ENCODE results near the gene TENT4A.

The TENT4A gene

DNA sequence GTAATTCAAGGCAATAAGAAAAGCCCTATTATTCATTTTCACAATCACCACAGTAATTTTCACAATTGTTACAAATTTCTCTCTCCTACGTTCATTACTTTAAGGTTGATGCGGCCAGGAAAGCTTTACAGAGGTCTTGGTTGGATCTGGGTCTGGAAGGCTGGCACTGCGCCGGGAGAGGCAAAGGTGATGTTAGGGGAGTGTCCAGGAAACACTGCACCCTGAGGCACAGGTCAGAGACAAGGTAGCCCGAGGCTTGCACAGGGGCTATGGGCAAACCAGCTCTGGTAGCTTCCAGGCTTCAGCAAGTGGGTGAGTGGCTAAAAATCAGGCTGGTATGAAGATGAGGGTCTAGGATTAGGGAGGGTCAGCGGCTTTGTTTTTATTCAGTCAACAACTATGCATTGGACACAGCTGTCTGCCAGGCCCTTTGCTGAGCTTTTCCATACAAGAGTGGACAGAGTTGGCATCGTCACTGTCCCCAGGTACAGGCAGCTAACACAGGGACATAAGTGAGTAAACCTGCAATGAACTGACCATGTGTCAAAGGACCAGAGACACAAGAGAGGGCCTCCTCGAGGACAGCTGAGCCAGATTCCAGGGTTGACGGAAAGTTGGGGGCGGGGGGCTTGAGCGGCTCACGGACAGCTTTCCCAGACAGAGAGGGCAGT lies 12.4 kb upstream of the TENT4A start:
- no peak for DNase-seq

DNA sequence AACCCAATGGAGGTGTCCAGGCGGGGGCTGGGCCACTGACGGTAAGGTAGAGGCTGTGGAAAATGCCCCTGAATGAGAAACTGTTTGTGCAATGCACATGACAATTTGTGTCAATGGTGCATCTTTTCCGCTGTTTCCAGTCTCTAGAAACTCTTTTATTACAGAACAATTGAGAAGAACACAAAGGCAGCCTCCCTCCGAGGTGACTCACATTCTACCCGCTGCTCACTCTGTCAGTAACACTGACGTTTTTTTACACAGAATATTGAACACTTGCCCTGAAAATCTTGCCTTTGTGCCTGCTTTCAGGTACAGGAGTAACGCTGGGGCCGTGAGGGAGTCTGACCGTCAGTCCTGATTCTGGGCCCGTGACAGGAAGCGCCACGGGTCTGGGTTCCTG lies 11.7 kb upstream of the TENT4A start:
- no peak for DNase-seq

DNA sequence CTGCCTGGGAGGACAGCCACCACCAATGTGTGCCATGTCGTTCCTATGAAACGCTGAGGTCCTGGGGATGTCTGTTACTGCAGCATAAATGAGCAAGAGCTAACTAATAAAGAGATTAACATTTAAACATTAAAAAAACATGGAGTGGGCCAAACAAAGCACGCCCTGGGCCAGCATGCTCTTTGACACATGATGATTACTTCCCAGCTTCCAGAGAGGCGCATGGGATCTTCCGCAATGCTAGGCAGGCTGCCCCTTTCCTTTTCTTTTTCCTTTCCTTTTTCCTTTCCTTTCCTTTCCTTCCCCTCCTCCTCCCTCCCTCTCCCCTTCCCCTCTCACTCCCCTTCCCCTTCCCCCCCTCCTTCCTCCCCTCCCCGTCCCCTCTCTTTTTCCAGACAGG lies 10.6 kb upstream of the TENT4A start:
- DNase-seq, result no peak

DNA sequence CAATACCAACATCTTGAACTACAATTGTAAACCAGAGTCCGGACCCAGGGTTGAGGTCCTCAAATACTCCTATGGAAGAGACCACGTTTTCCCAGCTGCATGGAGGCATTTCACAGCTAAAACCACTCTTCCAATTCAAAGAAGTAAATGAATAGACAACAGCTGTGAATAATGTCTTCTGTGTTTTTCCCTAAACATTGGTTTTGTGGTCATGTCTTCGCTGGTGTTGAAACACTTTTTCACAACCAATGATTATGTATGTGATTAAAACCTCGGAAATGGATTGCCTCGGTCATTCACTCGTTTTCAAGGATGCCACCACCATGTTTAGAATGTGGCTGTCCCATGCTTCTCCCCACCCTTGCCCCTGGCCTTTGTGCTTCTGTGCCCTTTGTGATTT lies 9.4 kb upstream of the TENT4A start:
- no peak for DNase-seq

DNA sequence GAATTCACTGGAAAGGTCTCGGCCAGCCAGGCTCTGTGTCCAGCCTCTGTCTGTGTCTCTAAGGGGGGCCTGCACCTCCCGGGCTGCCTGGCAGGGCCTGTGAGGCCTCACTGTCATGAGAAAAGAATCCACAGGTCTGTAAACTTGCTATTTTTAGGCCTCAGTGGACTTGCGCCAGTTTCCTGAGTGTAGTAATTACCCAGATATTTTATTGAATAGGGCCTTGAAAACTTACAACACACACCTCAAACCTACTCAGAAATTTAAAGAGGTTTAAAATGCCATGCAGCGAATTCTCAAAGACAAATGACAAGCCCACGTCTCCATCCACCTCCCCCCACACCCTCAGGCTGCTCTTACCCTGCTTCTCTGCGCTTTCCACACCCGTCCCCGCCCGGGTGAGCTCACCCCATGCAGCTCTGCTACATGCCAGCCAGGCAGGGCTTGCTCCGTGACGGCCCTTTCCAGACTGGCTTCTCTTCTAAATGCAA lies 8.8 kb upstream of the TENT4A start:
- no peak for DNase-seq

DNA sequence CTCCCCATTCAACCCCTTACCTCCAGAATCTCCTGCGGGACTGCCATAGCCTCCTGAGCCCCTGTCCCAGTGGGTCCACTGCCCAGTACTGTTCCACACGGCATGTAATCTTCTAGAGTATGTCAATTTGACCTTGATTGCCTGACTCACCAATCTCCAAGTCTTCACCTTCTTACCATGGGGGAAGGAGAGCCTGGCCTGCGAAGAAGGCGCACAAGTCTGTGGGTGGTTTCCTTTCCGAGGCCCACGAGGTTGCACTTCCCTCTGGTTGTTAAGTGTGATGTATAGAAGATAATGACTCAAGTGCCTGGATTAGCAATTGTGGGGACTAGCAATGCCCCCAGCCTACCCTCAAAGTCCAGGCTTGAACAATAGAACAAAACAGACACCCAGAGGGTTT lies 8.1 kb upstream of the TENT4A start:
- DNase-seq, result no peak

DNA sequence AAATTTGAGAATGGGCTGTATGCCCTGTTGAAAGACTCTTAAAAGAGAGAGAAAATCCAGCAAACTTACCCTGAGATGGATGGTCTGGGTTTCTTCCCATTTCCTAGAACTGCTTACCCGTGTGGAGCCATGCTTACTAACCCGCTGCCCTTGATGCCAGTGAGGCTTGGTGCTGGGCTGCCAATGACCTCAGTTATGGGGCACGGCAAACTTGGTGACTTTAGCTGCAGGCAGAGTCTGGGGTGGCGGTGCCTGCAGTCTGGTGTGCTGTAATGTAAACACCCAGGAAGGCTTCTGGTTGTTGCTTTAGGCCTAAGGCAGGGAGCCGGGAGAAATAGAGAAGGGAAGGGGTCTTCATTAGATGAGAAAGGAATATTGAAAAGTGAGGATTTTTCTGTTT lies 7.3 kb upstream of the TENT4A start:
- no peak for DNase-seq

DNA sequence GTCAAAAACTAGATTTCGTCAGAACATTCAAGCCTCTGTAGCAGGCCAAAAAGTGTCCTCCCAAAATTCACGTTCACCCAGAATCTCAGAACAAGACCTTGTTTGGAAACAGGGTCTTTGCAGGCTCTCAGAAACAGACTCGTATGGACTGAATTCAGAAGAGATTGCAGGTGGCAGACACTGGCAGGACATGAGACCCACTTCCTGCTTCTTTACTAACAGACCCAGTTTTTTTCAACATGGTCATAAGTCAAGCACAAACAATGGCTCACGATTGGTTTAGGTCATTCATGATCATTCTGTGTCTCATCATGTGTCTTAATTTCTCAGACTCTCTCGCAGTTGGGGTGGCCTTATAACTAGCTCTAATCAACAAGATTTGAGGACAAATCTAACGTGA lies 5.4 kb upstream of the TENT4A start:
- DNase-seq, result no peak

DNA sequence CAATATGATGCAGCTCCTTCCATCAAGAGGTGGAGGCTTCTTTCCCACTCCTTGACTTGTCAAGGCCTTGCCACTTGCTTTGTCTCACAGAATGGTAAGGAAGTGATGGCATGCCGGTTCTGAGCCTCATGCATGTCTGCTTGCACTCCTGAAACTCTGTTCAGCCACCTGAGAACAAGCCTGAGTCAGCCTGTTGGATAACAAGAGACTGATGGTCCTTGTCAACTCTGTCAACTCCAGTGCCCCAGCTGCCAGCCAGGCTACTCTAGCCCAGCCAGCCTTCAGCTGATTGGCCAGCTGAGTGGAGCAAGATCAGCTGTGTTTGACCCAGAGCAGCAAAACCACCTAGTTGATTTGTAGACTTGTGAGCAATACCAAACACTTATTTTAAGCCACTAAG lies 4.4 kb upstream of the TENT4A start:
- no peak for DNase-seq

DNA sequence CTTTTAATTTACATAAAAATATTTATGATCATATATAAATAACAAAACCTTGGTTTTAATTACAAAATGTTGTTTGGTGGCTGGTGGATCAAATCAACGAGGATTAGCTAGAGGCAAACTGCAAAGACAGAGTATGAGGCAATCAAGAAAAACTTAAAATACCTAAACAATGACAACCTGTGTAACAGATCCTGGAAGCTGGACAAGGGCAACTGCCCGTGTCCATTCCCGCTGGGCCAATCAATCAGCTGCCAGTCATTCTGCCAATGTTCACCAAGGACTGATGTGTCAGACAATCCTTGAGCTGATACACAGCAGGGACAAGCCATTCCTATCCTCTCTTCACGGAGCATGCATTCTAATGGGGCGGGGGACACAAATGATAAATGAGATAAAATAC lies 3.2 kb upstream of the TENT4A start:
- DNase-seq, result no peak

DNA sequence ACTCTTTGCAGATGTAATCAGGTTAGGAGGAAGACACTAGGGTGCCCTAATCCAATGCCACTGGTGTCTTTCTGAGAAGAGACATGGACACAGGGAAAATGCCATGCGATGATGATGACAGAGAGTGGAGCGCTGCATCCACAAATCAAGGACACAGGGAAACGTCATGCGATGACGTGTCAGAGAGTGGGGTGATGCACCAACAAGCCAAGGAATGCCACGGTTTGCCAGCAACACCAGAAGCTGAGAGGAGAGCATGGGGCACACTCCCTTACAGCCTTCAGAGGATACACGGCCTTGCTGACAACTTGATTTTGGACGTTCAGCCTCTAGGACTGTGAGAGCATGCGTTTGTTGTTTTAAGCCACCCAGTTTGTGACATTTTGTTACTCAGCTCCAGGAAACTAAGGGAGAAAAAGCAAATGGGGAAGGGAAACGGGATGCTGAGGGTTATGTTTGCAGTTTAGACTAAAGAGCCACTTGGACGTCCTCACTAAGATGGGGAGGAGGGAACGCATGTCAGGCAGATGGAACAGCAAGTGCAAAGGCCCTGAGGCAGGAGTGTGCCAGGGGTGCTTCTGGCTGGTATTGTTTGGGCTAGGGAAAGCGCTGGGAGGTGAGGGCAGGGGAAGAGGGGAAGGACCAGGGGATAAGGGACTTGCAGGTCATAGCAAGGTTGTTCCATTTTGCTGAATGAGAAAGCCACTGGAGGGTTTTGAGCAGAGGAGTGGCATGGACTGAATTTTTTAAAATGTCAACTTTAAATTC lies 2.5 kb upstream of the TENT4A start:
- DNase-seq, result no peak

DNA sequence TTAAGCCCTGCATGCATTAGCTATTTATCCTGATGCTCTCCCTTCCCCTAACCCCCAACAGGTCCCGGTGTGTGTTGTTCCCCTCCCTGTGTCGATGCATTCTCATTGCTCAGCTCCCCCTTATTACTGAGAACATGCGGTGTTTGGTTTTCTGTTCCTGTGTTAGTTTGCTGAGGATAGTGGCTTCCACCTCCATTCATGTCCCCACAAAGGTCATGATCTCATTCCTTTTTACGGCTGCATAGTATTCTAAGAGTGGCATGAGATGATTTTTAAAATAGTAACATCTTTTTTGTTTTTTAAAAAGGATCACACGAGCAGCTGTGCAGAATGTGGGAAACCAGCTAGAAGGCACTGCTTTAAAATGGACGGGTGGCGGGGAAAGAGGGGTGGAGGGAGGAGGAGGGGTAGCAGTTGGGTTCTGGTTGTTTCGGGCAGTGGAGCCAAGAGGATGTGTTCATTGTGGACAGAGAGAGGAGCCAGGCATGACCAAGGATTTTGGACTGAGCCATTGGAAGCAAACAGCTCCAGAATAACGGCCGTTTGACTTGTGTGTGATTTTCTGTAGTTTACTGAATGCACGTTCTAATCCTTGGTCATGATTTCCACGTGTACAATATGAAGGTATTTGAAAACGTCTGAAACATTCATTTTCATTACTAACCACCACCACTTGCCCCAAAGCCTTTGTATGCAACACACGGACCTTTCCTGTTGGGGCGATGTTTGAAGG lies 1.7 kb upstream of the TENT4A start:
- DNase-seq, result no peak

DNA sequence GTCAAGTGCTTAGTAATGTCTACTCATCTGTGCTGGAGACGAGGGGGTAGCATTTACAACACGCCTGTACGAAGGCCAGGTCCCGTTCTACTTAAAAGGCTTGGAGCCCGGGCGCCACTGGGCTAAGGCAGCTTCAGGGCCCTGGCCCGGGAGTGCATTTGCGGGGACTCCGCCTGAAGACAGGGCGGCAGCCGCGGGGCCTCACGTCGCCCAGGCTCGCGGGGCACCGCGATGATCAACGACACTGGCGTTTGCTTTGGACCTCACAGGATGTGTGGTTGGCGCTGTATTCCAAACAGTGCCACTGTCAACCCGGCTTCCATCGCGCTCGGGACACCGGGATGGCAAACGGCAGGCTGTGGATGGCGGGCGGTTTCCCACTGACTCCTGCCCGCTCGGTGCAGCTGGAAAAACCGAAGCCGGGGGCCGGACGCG lies 1.1 kb upstream of the TENT4A start:
- DNase-seq, result peak; percentile 33

DNA sequence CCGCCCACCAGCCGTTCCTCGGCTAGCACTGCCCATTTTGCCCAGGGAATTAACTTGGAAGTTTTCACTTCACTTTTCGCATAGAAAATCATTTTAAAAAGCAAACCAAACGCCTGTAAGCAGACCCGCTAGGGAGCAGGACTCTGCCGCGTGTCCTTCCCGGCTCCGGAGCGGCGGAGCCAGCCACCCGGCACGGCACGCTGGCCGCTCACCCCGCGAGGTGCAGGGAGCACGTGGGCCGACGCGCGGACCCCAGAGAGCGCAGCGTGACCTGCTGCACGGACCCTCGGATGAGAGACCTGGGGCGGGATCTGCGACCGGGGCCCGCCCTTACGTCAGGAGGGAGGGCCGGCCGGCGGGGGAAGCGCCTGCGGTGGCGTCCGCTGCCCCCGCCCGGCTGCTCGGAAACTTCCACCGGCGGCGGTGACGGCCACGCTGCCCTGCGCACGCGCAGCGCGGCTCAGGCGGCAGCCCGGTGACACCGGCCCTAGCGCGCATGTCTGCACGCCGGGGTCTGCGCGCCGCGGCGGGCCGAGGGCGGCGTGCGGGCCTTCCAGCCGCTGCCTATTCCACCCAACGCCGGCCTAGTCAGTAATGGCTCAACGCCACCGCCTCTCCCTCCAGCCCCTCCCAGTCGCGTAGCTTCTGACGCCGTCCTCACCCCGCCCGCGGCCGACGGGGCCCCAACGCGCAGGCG lies 507 bp upstream of the TENT4A start:
- peak; percentile 96 for DNase-seq

DNA sequence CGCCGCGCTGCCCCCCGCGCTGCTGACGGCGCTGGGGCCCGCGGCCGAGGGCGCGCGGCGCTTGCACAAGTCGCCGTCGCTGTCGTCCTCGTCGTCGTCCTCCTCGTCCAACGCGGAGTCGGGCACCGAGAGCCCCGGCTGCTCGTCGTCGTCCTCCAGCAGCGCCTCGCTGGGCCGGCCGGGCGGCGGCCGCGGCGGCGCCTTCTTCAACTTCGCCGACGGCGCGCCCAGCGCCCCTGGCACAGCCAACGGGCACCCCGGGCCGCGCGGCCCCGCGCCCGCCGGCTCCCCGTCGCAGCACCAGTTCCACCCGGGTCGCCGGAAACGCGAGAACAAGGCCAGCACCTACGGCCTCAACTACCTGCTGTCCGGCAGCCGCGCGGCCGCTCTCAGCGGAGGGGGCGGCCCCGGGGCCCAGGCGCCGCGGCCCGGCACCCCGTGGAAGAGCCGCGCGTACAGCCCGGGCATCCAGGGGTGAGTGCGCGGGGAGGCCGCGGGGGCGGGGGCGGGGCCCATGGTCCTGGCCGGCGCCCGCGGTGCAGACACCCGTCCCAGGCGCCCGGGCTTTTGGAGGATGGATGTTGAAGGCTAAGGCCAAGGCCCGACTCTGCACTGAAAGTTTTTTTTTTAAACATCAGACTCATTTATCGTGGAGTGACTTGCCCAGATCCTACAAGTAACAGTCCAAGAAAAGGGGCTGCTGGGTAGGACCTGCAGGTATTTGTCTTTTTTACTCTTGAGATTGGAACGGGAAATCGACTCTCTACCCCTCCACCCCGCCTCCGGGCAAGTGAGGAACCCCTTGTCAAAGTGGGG lies 1.2 kb downstream of the TENT4A start:
- no peak for DNase-seq

DNA sequence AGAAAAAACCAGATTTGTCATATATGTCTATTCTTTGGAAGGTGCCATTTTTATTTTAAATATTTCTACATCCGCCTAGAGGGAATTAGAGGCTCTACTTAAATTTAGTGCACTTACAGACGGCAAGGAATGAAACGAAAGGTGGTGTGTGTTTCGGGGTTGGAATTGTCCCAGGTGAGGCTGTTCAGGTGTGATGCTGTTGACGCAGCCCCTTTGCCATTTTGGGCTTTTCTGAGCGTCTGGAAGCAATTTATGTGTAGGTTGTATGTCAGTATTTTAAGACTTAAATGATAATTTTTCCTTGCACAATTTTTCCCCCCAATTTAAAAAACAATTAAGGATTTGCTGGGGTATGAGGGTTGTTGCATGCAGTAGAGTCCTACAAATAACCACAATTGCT lies 2.0 kb downstream of the TENT4A start:
- DNase-seq, result no peak

DNA sequence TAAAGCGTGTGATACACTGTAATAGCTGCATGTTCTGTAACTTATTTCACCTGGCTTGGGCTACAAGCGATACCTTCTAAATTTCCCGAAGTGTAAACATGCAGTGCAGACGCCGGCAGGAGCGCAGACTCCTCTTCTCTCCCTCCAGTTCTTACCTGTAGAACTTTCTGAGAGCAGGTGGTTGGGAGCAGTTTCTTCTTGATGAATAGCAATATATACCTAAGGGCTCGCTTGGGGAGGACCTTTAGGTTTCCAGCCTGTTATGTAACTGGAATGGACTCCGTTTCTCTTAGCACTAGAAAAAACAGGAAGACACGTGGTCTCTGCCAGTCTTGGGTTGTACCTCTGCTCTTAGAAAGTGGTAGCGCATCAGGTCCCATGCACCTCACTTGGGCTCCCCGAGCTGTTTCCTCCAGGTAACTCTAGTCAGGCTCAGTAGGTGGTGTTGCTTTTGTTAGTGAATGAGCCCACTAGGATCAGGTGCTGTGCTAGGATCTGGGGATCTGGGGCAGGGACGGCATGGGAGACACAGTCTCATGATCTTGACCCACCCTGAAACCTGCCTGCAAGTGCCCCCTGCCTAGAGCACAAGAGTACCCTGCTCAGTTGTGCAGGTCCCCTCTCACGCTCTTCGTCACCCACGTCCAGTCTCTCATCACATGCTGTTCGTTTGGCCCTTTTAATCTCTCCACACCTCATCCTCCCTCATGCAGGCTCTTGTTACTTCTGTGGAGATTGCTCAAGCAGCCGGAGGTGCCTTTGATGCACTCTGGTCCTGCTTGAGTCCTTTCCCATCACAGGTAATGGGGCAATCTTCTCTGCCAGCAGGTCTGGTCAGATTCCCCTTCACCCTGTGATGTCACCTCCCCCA lies 2.8 kb downstream of the TENT4A start:
- peak; percentile 61 for DNase-seq

DNA sequence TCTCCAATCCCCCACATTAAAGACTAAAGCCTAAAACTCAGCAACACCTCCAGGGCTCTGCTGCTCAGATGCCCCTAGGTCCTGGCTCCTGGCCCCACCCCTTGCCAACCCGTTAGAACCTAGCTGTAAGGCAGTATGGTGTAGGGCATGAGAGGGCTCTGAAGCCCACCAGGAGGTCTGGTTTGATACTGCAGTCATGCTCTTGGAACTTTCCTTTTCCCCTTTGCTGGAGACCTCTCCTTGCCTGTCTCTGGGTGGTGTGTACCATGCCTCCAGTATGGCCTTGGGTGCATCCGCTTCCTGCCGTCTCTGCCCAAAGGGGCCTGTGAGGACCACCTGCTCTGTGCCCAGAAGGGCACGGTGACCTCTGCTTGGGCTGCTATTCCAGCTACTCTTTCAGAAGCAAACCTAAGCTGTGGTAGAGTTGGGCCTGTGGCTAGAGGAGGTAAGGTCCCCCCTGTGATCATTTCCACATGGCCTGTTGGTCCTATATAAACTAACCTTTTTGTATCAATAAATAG lies 3.5 kb downstream of the TENT4A start:
- DNase-seq, result no peak

DNA sequence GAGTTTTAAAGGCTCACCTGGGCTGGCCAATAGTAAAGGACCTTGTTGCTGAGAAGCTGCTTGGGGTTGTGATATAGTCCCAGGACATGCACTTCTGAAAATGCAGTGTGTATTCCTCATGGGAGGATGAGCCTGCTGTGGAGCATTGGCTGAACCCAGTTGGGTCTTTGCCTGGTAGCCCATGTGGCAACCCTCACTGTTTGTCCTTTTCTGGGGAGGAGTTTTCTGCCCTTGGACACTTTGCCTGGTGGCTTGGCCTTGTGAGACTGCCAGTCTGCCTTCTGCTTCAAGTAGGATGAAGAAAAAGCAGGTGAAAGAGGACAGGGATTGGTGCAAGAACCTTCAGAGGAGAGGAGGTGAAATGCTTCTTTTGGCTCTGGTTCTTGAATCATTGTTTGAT lies 4.0 kb downstream of the TENT4A start:
- no peak for DNase-seq

DNA sequence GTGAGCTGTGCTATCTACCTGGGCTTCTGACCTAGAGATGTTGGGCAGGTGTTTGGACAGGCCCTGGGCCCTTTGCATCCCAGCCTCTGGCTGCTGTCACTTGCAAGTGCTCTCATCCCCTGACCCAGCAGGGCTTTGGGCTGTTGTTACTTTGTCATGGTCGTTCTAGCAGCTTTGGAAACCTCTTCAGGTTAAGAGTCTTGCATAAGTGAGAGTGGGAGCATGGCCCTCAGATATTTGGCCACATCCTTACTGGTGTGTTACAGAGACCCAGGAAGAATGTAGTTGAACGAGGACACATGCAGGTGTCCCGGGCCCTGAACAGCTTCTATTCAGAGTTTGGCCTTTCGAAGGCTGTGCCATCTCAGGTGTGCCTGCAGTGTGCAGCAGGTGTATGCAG lies 4.5 kb downstream of the TENT4A start:
- DNase-seq, result no peak

DNA sequence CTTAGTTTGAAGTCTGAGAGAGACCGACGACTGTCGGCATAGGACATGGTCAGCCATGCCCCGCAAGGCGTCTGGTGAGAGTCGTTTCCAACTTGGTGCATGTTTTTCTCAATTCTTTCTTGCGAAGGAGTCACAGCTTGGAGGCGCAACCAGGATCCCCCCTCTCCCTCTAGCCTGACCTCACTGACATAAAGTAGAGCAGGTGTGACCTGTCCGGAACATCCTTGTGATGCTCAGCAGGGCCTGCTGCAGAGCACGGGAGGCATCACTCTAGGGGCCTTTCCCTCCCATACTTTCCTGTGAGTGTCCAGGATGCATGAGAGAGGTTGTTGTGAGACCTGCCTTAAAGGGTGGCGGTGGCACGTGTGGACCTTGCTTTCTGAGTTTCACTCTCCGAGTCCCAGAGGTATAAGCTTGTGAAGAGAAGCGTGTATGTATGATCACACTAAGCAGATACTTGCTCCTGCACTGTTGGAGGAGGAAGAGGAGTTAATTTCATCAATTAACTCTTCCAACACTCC lies 5.0 kb downstream of the TENT4A start:
- DNase-seq, result no peak

All from CD4-positive, alpha-beta T cell treated with Interleukin-4 for 4 hours (primary cell).